ENCODE data around the gene PLXND1. TPM values are rescaled to one million over a fixed set of nuclear protein-coding genes. Genes with fewer than 3 reads are reported as not detected.

Gene PLXND1
- total and polyA plus RNA-seq, 8 donors, result 175 to 263 (median 214) TPM

GRCh38 chr3:129552287-129553050, 54.0 kb downstream of the PLXND1 start:
- no peak for ATAC-seq
- intact Hi-C loops (cut with DNase I), result no loop called here
- no peak overlapping the region for H3K27ac ChIP-seq

GRCh38 chr3:129549805-129550204, 56.7 kb downstream of the PLXND1 start:
- ATAC-seq (no peak), DNase-seq (no peak)
- peaks cover 0 to 15% of the 10 kb centered on the region in 2 donors for H3K4me1 ChIP-seq
- no peaks in the 10 kb centered on the region for H3K9me3 ChIP-seq
- H3K27me3 ChIP-seq, result no peaks in the 10 kb centered on the region
- H3K4me3 ChIP-seq, result no peak overlapping the region
- H3K36me3 ChIP-seq, result peaks cover 0 to 1% of the 10 kb centered on the region in 2 donors
- no peak for TF ChIP-seq CTCF (IDR thresholded peaks at IDR 0.05)
- intact Hi-C loops (cut with DNase I), result no loop called here
- no peak overlapping the region for H3K27ac ChIP-seq

More at GRCh38 chr3:129552287-129553050, 54.0 kb downstream of the PLXND1 start:
- Histone ChIP-seq H3K27me3 (no peaks in the 10 kb centered on the region), H3K9me3 (no peaks in the 10 kb centered on the region), H3K4me3 (no peak overlapping the region), H3K36me3 (peaks cover 0 to 28% of the 10 kb centered on the region in 2 donors), H3K4me1 (peaks cover 4 to 32% of the 10 kb centered on the region in 2 donors)
- TF ChIP-seq CTCF (IDR thresholded peaks at IDR 0.05), result no peak
- peak in 1 of 4 donors; percentile 29 for DNase-seq

- peak; percentile 48 for ATAC-seq
- intact Hi-C loops (cut with DNase I), result no loop called here
- H3K4me1 ChIP-seq, result peaks cover 0 to 9% of the 10 kb centered on the region in 2 donors
- DNase-seq, result peak in 1 of 4 donors; percentile 60
- H3K36me3 ChIP-seq, result no peaks in the 10 kb centered on the region
- H3K27me3 ChIP-seq, result no peaks in the 10 kb centered on the region
- TF ChIP-seq CTCF (IDR thresholded peaks at IDR 0.05), result no peak
- H3K4me3 ChIP-seq, result no peak overlapping the region
- no peaks in the 10 kb centered on the region for H3K9me3 ChIP-seq
- no peak overlapping the region for H3K27ac ChIP-seq
Measured at GRCh38 chr3:129549006-129549800, 57.3 kb downstream of the PLXND1 start.

GRCh38 chr3:129548104-129548965, 58.1 kb downstream of the PLXND1 start:
- ATAC-seq (no peak), DNase-seq (peak in 1 of 4 donors; percentile 39)
- H3K36me3 ChIP-seq, result no peaks in the 10 kb centered on the region
- H3K4me3 ChIP-seq, result no peak overlapping the region
- intact Hi-C loops (cut with DNase I), result no loop called here
- no peaks in the 10 kb centered on the region for H3K9me3 ChIP-seq
- TF ChIP-seq CTCF (IDR thresholded peaks at IDR 0.05), result no peak
- H3K27ac ChIP-seq, result no peak overlapping the region
- H3K4me1 ChIP-seq, result peaks cover 0 to under 1% of the 10 kb centered on the region in 2 donors
- no peaks in the 10 kb centered on the region for H3K27me3 ChIP-seq
